HG02943 (cell line): ENCODE measurements around the gene DVL1.

Source experiments
- ATAC-seq: cut with Tn5 transposase; IDR thresholded peaks from one replicate; pipeline ENCODE4 v1.9.1; 2021; ENCODE audit warnings: mild to moderate bottlenecking, low read depth, moderate library complexity; ENCODE audit not compliant: unreplicated experiment

DVL1 gene

GRCh38 chr1:1342061-1342562, 7.1 kb downstream of the DVL1 start:
- ATAC-seq = no peak

DNA sequence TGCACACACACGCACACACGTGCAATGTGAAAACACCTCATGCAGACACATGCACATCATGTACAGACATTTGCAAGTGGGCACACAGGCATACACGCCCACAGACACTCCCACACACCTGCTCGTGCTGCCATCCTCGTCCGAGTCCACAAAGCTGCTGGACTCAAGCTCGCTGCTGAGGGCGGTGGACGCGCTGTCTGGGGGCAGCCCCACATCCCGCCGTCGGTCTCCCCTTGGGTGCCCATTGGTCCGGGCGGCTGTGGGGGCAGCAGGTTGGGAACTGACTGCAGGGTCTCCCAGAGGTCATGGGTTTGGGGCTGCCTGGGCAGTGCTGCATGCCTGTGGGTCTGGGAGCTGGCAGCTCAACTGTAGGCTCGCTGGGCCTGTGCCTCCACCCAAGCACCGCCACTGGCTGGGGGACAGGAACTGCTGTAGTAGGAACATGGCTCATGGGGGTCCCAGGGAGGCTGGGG, 7.6 kb downstream of the DVL1 start:
- ATAC-seq = no peak

GRCh38 chr1:1340791-1341548, 8.2 kb downstream of the DVL1 start:
- no peak for ATAC-seq

- ATAC-seq = no peak
Observed at GRCh38 chr1:1340185-1340584, 9.0 kb downstream of the DVL1 start.

DNA sequence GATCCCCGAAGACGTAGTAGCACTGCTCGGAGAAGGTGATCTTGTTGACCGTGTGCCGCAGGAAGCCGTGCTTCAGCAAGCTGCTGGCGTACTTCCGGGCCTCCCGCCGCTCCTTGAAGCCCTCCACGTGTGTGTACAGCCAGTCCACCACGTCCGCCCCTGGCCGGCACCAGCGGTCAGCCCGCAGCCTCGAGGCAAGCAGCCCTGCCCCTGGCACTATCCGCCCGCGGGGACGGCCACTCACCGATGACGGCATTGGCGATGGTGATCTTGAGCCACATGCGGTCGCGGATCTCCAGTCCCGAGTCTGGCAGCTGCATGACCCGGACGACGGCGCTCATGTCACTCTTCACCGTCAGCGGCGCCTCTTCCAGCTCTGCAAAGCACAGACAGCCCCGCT, 10.9 kb downstream of the DVL1 start:
- no peak for ATAC-seq

DNA sequence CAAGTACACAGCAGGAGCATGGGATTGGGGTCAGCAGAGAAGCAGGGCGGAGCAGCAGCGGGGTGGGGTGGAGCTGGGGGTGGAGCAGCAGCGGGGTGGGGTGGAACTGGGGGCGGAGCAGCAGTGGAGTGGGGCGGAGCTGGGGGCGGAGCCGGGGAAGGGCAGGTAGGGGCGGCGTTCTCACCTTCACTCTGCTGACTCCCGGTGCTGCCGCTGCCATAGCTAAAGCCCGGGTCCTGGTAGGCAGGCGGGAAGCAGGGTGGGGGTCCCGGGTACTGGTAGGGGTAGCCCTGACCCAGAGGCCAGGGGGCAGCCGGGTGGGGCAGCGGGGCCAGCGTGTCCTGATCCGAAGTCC, 11.4 kb downstream of the DVL1 start:
- no peak for ATAC-seq

- ATAC-seq = no peak
Observed at GRCh38 chr1:1336931-1337792, 12.1 kb downstream of the DVL1 start.

GRCh38 chr1:1336446-1336845, 12.8 kb downstream of the DVL1 start:
- no peak for ATAC-seq

DNA sequence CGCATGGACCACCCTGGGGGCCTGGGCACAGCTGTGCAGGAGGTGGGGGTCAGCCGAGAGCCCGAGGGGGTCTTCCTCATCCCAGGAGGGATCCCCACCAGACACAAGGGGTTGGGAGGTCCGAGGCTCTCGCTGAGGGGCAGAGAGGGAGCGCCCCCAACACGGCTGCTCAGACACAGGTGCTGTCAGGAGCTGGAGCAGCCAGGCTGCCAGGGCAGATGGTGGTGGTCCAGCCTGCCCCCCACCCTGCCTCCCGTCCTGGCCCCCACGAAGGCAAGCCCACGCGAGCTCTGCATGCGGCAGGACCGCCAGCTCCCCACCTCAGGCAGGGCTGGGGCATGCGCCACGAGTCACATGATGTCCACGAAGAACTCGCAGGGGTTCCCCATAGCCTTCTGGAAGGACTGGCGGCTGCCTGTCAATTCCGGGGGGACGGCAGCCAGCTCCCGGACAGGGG, 13.4 kb downstream of the DVL1 start:
- ATAC-seq = no peak

GRCh38 chr1:1335283-1335682, 13.9 kb downstream of the DVL1 start:
- ATAC-seq = no peak

GRCh38 chr1:1334835-1335234, 14.4 kb downstream of the DVL1 start:
- no peak for ATAC-seq

GRCh38 chr1:1333551-1334241, 15.5 kb downstream of the DVL1 start:
- ATAC-seq = no peak

DNA sequence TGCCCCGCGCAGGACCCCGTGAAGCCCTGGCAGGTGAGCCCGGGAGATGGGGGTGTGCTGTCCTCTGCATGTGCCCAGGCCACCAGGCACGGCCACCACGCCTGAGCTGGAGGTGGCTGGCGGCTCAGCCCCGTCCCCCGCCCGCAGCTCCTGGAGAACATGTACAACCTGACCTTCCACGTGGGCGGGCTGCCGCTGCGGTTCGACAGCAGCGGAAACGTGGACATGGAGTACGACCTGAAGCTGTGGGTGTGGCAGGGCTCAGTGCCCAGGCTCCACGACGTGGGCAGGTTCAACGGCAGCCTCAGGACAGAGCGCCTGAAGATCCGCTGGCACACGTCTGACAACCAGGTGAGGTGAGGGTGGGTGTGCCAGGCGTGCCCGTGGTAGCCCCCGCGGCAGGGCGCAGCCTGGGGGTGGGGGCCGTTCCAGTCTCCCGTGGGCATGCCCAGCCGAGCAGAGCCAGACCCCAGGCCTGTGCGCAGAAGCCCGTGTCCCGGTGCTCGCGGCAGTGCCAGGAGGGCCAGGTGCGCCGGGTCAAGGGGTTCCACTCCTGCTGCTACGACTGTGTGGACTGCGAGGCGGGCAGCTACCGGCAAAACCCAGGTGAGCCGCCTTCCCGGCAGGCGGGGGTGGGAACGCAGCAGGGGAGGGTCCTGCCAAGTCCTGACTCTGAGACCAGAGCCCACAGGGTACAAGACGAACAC, 16.3 kb downstream of the DVL1 start:
- no peak for ATAC-seq

DNA sequence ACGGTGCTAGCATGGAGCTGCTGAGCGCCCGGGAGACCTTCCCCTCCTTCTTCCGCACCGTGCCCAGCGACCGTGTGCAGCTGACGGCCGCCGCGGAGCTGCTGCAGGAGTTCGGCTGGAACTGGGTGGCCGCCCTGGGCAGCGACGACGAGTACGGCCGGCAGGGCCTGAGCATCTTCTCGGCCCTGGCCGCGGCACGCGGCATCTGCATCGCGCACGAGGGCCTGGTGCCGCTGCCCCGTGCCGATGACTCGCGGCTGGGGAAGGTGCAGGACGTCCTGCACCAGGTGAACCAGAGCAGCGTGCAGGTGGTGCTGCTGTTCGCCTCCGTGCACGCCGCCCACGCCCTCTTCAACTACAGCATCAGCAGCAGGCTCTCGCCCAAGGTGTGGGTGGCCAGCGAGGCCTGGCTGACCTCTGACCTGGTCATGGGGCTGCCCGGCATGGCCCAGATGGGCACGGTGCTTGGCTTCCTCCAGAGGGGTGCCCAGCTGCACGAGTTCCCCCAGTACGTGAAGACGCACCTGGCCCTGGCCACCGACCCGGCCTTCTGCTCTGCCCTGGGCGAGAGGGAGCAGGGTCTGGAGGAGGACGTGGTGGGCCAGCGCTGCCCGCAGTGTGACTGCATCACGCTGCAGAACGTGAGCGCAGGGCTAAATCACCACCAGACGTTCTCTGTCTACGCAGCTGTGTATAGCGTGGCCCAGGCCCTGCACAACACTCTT, 17.0 kb downstream of the DVL1 start:
- no peak for ATAC-seq

DNA sequence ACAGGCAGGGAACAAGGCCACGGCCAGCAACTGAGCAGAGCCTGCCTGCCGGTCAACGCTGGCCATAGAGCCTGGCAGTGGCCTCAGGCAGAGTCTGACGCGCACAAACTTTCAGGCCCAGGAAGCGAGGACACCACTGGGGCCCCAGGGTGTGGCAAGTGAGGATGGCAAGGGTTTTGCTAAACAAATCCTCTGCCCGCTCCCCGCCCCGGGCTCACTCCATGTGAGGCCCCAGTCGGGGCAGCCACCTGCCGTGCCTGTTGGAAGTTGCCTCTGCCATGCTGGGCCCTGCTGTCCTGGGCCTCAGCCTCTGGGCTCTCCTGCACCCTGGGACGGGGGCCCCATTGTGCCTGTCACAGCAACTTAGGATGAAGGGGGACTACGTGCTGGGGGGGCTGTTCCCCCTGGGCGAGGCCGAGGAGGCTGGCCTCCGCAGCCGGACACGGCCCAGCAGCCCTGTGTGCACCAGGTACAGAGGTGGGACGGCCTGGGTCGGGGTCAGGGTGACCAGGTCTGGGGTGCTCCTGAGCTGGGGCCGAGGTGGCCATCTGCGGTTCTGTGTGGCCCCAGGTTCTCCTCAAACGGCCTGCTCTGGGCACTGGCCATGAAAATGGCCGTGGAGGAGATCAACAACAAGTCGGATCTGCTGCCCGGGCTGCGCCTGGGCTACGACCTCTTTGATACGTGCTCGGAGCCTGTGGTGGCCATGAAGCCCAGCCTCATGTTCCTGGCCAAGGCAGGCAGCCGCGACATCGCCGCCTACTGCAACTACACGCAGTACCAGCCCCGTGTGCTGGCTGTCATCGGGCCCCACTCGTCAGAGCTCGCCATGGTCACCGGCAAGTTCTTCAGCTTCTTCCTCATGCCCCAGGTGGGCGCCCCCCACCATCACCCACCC, 17.9 kb downstream of the DVL1 start, which contains the start of gene TAS1R3:
Gene TAS1R3, plus strand, starts transcription at position 213 of the 898 bp plus-strand sequence. Its CDS starts 66 bp downstream, at position 279.
- ATAC-seq = no peak

- no peak for ATAC-seq
Observed at GRCh38 chr1:1330366-1331067, 18.7 kb downstream of the DVL1 start.

DNA sequence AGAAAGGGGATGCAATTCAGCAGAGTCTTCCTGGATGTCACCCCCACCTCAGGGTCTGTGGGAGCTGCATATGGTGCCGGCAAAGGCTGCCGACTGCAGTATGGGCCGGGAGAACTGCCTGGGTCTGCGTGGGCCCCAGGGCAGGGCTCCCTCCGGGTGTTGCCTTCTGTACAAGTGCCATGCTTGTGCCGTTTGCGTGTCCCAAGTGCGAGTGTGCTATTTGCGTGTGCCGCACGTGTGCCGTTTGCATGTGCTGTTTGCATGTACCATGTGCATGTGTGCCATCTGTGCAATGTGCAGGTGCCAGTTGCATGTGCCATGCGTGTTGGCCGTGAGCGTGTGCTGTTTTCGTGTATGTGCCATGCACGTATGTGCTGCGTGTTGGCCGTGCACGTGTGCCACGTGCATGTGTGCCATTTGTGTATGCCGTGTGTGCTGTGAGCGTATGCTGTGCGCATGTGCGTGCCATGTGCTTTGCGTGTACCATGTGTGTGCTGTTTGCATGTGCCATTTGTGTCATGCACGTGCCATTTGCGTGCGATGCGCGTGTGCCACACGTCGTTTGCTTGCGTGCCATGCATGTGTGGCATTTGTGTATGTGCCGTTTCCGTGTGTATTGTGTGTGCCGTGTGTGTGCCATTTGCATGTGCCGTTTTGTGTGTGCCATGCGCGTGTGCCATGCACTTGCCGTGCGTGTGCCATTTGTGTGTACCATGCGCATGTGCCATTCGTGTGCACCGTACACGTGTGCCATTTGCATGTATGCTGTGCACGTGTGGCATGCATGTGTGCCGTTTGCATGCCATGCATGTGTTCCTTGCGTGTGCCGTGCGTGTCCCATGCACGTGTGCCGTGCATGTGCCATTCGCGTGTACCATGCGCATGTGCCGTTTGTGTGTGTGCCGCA, 19.7 kb downstream of the DVL1 start:
- ATAC-seq = no peak
